Spleen (tissue), 7 donors: Measurements from ENCODE around the gene ABCC1.

Experiments
- CTCF ChIP-seq, 11 experiments: fragments of 200-600 bp in 7 of 11; fragments of 450-650 bp in 4 of 11; sonication (generic) in 4 of 11; IDR thresholded peaks in 8 of 11; conservative IDR thresholded peaks in 3 of 11; 1 replicate in 7 of 11; 2 replicates in 4 of 11; pipeline versions ENCODE4 v1.4.0 to v1.8.0; 2016 to 2021; ENCODE audit warnings: antibody characterized with exemption in 11 of 11, inconsistent platforms in 4 of 11, mild to moderate bottlenecking in 1 of 11
- POLR2A ChIP-seq, 3 donors: fragments of 450-650 bp; IDR thresholded peaks; one replicate each; pipeline ENCODE4 v1.5.1; 2017; ENCODE audit warnings: antibody characterized with exemption in 3 of 3, mild to moderate bottlenecking in 1 of 3
- POLR2AphosphoS5 ChIP-seq, 3 donors: sonication (generic); formaldehyde crosslinking; IDR thresholded peaks; one replicate each; pipeline ENCODE4 v1.5.1; 2017; ENCODE audit warnings: antibody characterized with exemption in 3 of 3
- donor health status: DM: no; HTN: no; CAD: no; lungs with moderate emphysema.
- donor health status: DM: no; HTN: no; CAD: no.
- donor health status: DM: no; HTN: no; CAD: no.

GRCh38 chr16:15966836-15967546 lies 17.6 kb downstream of the ABCC1 start:
- TF ChIP-seq POLR2A (IDR thresholded peaks at IDR 0.05) = no peak
- no peak for TF ChIP-seq CTCF (IDR thresholded peaks at IDR 0.05 in 8 of 11, conservative IDR thresholded peaks at IDR 0.05 in 3 of 11)
- no peak for TF ChIP-seq POLR2AphosphoS5 (IDR thresholded peaks at IDR 0.05)
